HL-60/S4 treated with phorbol 12-myristate 13-acetate at 8.2 ng/mL for 4 days and 3 days (cell line): Measurements from ENCODE around the gene CCNQ.

Experiments used
- in situ Hi-C: fragments of 300-500 bp; cut with MboI; formaldehyde crosslinking; loops from 2 replicates; pipeline ENCODE4 v1.15.0; 2022; ENCODE audit warnings: low sequenced_read_pairs

Gene CCNQ

DNA sequence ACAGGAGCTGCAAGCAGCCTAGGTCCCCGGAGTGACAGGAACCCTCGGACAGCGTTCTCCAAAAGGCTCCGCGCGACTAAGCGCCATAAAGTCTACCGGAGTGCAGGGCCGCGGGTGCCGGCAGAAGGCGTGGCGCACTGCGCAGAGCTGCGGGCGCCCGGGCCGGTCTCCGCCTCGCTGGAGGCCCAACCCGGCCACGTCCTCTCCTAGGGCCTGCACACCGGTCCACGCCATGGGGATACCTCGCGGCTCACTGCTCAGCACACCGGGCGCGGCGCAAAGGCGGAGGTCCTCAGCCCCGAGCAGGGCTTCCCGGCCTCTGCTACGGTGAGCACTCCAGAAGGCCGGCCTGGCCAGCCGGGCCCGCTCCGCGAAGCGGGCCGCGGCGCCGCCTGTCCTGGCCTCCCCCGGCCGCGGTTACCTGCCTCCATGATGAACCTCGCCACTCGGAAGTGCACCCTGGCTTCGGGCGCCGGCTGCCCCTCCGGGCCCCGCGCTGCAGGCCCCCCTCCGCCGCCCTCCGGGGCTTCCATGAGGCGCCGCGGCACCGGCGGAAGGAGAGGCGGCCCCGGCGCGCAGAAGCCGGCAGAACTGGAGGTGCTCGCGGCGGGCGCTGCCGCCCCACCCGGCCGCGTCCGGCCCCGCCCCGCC, at the start of gene CCNQ:
CCNQ (minus strand) TSS at position 599 of the 651 bp plus-strand sequence; CDS start at position 533, 66 bp downstream.
- in situ Hi-C loops = no loop called here

DNA sequence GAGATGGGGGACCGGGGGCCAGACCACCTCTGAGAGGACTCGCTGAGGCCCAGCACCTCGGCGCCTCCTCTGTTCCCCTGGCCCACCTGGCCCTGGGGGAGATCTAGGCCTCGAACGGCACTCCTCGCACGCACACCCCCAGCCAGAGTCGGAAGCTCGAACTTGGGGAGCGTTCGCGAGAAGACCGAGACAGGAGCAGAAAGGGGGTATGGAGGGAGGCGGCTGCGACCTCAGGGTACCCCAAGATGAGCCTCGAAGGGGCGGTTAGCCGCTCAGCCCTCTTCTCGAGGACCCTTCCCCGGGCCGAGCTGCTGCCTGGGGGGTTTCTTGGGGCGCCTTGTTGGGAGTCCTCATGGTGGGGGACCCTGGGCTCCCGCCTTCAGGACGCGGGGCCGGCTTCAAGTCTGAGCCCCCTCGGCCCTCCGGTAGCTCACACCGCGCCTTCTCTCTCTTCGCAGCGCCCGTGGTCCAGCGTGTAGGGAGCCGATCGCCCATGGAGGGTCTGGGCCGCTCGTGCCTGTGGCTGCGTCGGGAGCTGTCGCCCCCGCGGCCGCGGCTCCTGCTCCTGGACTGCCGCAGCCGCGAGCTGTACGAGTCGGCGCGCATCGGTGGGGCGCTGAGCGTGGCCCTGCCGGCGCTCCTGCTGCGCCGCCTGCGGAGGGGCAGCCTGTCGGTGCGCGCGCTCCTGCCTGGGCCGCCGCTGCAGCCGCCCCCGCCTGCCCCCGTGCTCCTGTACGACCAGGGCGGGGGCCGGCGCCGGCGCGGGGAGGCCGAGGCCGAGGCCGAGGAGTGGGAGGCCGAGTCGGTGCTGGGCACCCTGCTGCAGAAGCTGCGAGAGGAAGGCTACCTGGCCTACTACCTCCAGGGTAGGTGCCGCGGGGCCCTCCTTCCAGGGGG, 48.8 kb upstream of the CCNQ start:
- in situ Hi-C loops = no loop called here

DNA sequence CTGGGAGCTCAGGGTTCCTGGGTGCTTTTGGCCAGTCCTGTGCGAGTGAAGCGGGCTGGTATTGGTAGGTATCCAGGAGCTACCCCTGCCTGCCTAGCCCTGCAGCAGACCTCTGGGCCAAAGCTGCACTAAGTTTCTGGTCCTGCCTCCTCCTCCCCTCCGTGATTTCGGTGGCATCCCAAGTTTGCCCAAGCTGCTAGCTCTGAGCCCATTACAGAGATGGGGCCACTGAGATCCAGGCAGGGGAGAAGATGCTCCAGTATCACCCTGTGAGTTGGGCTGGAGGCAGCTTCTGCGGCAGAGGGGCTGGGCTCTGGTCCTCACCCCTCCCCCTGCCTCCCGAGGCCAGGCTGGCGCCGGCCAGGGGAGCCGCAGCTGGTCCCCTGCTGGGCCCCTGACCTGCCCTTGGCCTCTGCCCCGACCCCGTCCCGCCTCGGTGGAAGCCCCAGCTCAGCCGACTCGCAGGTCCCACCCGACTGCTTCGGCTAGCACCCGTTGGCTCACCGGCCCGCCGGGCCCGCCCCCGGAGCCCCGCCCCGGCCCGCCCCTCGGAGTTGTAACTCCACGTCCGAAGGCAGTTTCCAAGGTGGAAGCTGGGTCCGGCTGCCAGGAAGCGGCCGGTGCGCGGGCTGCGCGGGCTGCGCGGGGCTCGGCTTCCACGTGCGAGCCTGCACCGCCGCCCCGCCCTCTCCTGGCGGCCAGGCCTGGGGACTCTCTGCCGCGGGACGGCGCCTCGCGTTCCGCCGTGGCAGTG, 47.9 kb upstream of the CCNQ start, which contains the start of gene DUSP9:
DUSP9 (plus strand) TSS at position 584 of the 754 bp plus-strand sequence. CDS start 751 bp downstream, outside the sequence.
- in situ Hi-C loops = no loop called here

DNA sequence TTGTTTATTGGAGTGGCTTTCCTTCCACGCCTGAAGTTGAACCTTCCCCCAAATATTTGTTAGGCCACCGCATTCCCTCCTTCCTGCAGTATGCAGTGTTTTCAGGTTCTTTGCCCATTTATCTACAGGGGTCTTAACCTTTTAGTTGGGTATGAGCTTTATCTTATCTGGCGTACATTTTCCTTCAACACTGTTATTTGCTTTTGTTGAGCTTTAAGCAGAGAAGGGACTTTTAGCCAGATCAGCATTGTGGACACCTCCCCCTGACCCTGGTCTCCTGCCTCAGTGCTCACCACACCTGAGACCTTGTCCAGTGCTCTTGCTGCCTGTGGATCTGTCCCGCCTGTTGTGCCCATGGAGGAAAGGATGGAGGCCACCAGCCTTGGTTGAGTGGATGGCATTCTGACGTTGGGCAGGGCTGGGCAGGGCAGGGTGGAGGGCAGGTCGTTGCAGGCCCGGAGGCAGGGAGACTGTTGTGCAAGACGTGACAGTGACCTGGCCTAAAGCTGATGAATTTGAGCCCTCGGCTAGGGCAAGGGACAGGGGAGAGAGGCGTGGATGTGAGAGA, 47.1 kb upstream of the CCNQ start:
- in situ Hi-C loops = no loop called here

DNA sequence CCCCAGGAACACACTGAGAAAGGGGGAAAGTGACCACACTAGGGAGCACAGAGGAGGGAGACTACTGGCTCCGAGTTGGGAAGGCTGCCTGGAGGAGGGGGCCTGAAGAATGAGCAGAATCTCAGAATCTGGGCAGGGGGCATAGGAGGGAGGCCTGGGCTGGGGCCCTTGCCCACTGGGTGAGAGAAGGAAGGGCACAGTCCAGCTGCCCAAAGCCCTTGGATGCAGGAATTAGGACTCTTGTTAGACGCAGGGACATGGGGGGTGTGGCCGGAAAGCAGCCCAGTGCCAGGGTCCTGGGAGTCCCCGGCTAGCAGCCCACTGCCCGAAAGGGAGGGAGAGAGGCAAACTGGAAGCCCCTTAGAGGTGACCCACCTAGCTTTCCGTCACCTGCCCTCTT, 46.2 kb upstream of the CCNQ start:
- in situ Hi-C loops = no loop called here

DNA sequence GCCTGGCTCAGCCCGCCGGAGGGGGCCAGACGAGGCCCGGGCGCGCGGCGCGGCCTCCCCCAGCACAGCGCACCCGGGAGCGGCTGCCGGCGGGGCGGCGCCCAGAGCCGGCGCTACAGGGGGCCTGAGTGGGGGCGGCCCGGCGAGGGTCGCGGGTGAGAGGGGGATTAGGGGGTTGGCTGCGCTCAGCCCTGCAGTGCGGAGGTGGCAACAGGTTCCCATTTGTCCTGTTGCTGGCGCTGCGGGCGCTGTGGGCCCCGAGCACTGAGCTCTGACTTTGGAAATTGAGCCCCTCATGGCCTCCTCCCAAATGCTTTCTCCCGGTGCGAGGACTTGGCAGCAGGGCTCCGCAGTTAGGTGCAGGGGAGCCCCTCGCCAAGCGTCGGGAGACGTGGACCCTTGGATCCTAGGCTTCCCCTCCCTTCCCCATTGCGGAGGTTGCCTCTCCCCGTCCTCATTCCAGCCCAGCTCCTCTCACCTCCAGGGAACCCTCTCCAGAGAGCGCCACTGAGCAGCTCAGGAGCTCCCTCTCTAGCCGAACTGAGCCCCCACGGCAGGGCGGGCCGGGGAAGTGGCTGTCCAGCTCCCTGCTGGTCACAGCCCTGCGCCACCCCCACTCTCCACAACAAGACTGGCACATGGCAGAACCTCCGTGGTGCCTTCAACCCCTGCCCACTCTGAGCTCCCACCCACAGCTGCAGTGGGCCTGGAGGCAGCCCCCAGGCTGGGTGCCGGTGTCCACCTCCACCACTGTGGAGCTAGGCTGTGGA, 45.6 kb upstream of the CCNQ start:
- in situ Hi-C loops = no loop called here

DNA sequence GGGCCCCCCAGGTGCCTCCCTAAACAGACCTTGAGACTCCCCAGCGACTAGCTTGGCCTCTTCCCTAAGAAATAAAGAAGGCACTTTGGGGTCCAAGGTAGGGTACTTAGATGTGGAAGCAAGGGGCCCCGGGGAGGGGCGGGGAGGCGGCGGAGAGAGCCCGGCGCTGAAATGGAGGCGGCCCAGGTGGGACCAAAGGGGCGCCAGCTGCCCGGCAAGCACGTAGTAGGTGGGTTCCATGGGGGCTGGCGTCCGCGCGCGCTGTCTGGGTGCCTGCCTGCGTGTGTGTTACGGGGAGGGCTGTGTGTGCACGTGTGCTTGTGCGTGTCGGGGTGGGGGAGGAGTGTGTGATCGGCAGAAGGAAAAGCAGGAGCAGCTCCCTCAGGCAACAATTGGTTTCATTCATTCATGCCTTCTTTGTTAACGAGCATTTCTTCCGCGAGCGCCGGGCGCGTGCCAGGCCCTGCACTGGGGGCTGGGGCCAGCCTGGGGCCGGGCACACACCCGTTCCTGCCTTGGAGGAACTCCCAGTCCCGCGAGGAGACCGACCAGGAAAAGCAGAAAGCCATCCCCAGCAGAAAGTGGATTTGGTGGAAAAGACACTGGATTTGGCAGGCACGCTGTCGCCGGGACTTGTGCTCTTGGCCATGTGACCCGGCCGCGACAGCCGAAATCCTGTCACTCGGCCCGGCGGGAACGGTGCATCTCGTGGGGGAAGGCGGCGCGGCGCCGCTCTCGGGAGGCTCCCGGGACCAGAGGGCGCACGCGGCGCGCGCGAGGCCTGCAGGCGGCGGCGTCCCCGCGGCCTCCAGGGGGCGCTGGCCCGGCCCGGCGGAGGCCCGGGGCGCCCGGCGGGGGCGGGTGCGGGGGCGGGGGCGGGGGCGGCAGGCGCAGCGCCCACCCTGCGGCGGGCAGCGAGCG, 44.8 kb upstream of the CCNQ start:
- in situ Hi-C loops = no loop called here

DNA sequence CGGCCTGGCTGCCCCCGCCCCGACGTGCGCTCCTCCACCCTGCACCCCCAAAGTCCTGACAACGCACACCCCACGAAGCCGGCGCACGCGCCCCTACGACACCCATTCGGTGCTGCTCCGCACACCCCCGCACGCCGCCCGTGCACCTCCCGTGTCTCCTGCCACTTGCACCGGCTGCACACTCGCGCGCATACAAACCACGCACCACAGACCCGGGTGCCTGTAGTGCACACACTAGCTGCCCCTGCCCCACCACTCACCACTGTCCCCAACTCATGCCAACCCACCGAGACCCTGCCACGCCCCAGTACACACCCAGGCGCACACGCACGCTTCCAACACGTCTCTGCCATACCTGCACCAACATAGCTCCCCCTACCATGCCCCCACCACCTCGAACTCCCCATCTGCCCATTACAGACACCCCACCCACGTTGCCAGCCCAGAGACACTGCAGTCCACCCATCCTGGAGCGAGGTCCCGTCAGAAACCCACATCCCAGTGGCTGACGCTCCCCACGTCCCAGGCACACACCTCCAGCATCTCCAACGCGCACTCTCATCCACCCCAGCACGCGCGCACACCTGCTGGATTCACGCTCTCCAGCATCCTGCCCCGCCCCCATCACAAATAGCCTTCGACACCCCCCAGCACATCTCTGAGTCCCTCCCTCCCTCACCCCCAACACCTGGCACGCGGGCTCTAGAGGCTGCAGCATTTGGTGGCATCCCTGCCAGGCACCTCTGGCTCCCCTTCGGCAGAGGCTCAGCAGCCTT, 43.9 kb upstream of the CCNQ start:
- in situ Hi-C loops = no loop called here

DNA sequence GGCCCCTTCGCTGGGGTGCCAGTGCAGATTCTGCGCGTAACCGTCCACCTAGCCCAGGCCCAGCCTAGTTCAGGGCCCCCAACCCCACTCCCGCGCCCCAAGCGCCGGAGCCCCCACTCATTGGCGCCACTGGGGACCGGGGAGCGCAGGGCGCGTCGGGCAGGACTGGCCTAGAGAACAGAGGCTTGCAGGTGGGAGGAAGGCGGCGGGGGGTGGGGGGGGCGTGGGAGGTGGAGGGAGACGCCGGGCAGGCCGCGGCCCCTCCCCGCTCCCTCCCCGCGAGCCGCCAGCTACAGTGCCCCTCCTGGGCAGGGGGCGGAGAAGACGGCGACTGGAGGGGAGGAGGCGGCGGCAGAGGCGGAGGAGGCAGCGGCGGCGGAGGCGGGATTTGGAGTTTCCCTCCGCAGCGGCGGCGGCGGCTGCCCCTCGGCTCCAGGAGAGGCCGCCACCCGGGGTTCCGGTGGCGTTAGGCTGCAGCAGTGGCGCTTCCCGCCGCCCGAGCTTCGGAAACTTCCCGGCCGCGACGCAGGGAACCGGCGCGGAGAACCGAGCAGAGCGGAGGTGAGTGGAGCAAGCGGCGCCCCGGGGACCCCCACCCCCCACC, 43.2 kb upstream of the CCNQ start:
- in situ Hi-C loops = no loop called here

DNA sequence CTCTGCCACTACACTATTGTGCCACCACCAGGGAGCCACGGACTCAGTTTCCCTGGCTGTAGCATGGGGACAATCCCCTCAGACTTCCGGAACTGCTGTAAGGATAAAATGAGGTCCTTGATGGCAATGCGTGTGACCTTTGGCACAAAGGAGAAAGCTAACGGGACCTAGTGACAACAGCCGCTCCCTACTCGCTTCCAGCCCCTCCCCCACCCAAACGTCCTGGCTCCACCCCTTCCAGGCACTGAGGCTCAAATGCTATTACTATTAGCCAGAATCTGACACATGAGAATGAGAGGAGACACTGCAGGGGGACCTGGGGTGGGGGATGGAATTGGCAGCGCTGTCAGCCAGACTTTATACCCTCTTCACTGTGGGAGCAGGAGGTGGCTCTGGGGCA, 42.7 kb upstream of the CCNQ start:
- in situ Hi-C loops = no loop called here

DNA sequence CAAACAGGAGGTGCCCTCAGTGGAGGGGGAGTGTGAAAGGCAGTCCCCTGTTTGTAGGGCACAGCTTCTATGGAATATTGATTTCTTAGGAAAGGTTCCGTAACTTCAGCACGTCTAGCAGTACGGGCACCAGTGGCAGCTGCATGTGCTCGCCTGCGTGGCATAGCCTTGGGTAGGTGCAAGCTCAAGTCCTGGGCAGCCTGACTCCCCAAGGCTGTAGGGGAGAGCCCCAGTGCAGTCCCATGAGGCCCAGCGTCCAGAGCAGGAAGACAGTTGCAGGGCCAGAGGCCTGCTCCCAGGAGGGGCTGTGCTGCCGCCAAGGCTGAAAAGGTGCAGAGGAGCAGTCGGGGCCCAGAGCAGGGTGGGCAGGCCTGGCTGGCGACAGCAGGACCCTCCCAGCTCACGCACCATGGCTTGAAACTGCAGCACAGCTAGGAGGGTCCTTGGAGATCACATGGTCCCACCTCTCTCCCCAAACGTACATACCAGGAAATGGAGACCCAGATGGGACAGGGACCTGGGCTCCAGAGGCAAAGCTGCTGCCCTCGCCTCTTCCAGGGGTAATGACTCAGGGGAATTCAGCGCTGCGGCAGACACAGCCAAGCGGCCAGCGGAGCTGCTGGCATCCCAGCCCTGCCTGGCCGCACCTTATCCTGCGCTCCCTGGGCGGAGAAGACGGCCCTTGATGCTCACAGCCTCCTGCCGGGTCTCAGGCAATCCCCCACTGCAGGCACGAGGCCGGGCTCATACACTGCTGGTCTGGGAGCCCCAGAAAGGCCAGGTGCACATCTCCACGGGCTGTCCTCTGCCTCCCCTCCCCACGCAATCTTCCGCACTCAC, 42.0 kb upstream of the CCNQ start:
- in situ Hi-C loops = no loop called here

DNA sequence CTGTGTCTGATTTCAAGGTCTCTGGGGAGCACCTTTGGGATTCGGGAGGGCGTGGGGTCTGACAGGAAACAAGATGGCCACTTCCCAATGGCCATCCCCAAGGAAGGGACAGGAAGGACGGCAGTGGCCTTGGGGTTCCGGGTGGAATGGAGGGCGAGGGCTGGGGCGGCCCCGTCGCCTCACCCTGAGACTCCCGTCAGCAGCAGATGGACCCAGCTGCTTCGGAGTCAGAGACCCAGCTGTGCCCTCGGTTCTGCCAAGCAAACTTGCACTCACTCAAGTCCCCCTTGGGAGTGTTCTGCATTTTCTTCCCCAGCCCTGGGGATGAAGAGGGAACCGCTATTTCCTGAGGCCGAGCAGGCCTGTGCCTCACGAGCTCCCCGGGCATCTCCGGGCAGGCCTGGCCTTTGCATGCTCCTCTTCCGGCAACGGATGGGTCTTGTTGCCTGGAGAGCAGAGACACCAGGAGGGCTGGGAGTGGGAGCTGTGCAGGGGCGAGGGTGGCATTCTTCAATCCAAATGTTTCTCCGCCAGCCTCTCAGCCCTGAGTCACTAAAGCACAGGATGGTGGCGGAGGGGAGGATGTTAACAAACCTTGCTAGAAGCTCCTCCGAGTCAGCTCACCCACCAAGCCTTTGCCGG, 41.2 kb upstream of the CCNQ start:
- in situ Hi-C loops = no loop called here

DNA sequence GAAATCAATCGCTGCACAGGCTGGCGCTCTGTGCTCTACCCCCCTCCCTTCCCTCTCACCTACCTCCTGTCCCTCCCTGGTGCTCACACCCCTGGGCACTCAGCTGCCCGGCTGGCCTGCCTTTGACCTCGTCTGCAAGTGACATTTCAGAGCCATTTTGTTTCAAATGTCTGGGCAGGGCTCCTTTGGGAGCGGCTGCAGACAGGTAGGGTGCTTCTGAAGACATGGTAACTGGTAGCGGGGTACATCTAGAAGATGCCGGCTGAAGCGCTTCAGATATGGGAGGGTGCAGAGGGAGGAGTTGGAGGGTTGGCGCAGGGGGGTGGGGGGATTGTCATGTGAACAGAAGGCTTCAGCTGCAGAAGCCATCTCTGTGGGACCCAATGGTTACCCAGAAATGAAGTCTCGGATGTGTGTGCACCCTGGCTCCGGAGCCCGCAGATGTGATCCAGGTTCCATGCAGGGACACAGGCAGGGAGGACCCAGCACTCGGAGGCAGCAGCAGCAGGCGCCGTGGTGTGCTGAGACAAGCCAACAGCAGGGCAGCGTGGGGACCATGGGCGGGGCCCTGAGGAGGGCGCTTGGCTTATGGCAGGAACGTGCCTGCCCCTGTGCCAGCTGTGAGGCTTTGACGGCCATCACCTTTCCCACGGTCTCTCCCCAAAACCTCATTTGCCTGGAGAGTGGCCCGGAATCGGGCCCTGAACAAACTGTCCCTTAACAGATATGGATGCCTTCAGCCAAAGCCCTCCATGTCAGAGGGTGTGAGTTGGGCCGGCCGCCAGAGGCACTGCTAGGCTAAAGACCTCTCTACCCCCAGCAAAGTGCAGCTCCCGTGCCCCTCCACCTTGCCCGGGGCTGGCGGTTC, 40.5 kb upstream of the CCNQ start:
- in situ Hi-C loops = no loop called here

DNA sequence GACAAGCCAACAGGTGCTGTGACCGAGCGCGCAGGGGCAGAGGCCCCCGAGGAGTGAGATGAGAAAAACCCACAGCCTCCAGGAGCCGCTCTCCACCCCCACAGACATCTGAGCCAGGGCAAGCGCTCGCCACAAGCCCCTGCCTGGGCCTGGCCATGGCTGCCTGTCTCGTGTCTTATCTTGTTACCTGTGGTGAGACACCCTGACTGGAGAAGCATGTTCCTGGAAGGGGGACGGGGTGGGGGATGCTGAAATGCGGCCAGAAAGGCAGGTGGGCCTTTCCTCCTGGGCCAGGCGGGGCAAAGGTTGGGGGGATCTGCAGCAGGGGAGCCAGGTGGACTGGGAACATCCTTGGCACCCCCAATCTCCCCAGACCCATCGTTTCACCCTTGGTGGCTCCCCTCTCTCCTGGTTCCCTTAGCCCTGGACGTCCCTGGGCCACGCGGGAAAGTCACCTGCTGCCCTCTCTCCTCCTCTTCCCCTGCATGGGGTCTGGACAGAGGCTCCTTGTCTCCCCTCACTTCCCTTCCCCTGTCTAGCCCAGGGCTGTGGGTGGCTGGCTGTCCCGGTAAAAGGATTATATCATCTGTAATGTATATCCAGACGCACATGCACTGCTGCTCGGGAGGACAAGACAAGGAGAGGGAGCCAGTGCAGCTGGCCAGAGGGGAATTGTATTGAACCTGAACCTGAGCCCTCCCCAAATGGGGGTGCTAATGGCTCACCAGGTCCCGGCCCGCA, 39.7 kb upstream of the CCNQ start:
- in situ Hi-C loops = no loop called here

DNA sequence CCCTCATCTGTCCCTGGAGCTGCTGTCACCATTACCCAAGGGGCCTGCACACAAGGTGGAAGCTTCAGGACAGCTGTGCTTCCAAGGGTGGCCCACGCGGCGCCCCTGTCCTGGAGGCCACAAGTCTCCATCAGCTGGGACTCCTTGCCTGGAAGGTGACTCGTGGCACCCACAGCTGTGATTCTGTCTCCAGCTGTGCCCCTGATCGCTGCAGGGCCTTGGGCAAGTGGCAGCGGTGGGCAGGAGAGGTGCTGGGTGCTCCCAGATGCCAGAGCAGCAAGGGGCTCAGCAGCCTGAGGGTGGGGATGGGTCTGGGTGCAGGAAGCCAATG, 39.1 kb upstream of the CCNQ start:
- in situ Hi-C loops = no loop called here
